HUDEP-2 (cell line): ENCODE data around the gene MAP3K5.
"Not testable (repeated sequence)": the region's sequence is repeated elsewhere in the genome, so short reads cannot be mapped to it uniquely, and the experiment has no call there.

Source experiments
- DNase-seq, 76 experiments: peaks; one replicate each; lab custom pipeline; 2025; ENCODE audit not compliant: unreplicated experiment in 76 of 76; lab: John Stamatoyannopoulos, UW

MAP3K5 gene

GRCh38 chr6:136795386-136795785 is 3.1 kb upstream of the MAP3K5 start:
- no peak for DNase-seq

GRCh38 chr6:136793363-136793762 is 1.1 kb upstream of the MAP3K5 start:
- DNase-seq = no peak

GRCh38 chr6:136792095-136792409 is 225 bp downstream of the MAP3K5 start:
- peak in 3 of 76 experiments; percentile 34 to 73 (median 45) for DNase-seq

- peak in 60 of 76 experiments; percentile 12 to 78 (median 58) for DNase-seq
Measured at GRCh38 chr6:136791296-136792094, 782 bp downstream of the MAP3K5 start.

GRCh38 chr6:136790411-136791295 is 1.6 kb downstream of the MAP3K5 start:
- no peak for DNase-seq

GRCh38 chr6:136789440-136789839 is 2.8 kb downstream of the MAP3K5 start:
- not testable (repeated sequence) for DNase-seq

- DNase-seq = no peak
Measured at GRCh38 chr6:136788069-136788902, 4.0 kb downstream of the MAP3K5 start.

GRCh38 chr6:136787726-136788068 is 4.6 kb downstream of the MAP3K5 start:
- no peak for DNase-seq

GRCh38 chr6:136786658-136787057 is 5.6 kb downstream of the MAP3K5 start:
- DNase-seq = no peak

- peak in 1 of 76 experiments; percentile 5 for DNase-seq
Measured at GRCh38 chr6:136784910-136785746, 7.1 kb downstream of the MAP3K5 start.

- DNase-seq = no peak
Measured at GRCh38 chr6:136784271-136784664, 8.0 kb downstream of the MAP3K5 start.

- DNase-seq = peak in 32 of 76 experiments; percentile 4 to 72 (median 30)
Measured at GRCh38 chr6:136783495-136784270, 8.6 kb downstream of the MAP3K5 start.

- DNase-seq = no peak
Measured at GRCh38 chr6:136783021-136783420, 9.3 kb downstream of the MAP3K5 start.

- no peak for DNase-seq
Measured at GRCh38 chr6:136782021-136782770, 10.1 kb downstream of the MAP3K5 start.

- no peak for DNase-seq
Measured at GRCh38 chr6:136780972-136781371, 11.3 kb downstream of the MAP3K5 start.

- DNase-seq = no peak
Measured at GRCh38 chr6:136779682-136780081, 12.6 kb downstream of the MAP3K5 start.

- no peak for DNase-seq
Measured at GRCh38 chr6:136777651-136778050, 14.6 kb downstream of the MAP3K5 start.

GRCh38 chr6:136775548-136775947 is 16.7 kb downstream of the MAP3K5 start:
- DNase-seq = no peak

- no peak for DNase-seq
Measured at GRCh38 chr6:136775081-136775480, 17.2 kb downstream of the MAP3K5 start.
